HG03469 (cell line): ENCODE measurements around the gene PARD3B.

ENCODE experiments used
- ATAC-seq: cut with Tn5 transposase; IDR thresholded peaks from one replicate; pipeline ENCODE4 v1.9.1; 2021; ENCODE audit warnings: mild to moderate bottlenecking, moderate library complexity, moderate number of reproducible peaks; ENCODE audit not compliant: unreplicated experiment

Gene PARD3B

DNA sequence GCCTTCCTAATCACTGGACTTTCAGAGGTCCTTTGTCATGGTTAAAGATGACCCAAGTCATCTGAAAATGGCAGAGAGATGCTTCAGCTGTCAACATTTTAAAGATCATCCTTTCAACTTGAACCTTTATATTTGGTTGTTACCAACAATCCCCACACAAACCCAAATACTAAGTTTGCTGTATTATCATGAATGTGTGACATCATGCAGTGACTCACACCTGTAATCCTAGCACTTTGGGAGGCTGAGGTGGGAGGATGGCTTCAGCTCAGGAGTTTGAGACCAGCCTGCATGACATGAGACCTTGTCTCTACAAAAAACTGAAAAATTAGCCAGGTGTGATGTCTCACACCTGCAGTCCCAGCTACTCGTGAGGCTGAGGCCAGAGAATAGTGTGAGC is 1081.8 kb downstream of the PARD3B start:
- ATAC-seq, result no peak

DNA sequence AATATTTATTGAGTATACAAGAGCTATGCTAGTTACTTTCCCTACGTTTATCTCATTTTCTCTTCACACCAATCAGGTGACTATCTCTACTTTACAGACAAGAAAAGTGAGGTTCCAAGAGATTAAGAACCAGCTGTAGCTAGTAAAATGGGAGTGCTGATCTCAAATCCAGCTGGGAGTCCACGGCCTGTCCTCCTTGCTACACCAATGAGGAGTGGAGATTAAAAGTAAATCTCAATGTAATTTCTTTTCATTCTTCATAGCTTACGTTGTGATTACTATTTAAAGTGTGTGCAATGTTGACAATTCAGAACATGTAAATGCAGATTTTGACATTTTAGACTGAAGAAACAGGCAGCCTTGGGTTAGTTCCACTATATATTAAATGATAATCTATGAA is 1083.1 kb downstream of the PARD3B start:
- no peak for ATAC-seq

DNA sequence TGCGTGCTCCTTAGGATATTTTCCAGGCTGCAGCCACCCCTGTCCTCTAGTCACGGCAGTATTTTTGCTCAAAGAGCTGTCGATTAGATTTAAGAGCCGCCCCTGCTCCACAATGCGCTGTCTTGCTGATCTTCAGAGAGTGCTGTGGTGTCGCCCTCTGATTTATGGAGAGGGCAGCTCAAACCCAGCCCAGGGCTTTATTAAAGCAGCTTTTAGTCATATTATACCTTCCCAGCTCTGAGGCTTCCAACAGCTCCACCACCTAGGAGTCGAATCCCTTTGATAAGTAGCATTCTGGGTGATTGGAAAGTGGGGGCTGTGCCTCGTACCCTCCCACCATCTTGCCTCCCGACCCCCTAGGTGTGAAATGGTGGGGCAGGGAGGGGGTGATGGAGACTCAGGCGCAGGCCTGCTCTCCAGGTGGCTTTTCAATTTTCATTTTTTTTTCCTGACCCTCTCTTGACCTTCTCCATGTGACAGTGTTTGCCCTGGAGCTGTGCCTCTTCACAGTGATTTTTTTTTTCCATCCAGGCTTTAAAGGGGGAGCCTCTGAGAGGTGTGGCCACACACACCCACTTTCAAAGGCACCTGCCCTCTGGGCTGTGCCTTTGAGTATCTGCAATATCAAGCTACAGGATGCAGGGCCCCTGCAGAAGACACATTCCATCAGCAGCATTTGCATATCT is 1084.0 kb downstream of the PARD3B start:
- ATAC-seq, result no peak

DNA sequence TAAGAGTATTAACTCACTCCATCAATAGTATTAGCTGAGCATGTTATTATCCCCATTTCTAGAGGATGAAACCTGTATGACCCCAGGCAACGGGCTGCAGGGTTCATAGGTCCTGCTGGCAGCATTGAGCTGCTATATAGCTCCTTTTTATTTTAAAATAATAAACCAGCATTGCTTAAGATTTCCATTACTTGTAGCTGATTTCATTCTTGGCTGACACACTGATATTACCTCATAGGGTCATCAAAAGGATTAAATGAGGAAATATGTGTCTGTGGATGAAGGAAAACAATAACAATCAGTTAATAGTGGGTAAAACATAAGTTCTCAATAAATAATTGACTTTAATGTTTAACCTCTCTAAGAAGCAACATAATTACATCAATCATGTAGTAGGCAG is 1088.7 kb downstream of the PARD3B start:
- ATAC-seq, result no peak

DNA sequence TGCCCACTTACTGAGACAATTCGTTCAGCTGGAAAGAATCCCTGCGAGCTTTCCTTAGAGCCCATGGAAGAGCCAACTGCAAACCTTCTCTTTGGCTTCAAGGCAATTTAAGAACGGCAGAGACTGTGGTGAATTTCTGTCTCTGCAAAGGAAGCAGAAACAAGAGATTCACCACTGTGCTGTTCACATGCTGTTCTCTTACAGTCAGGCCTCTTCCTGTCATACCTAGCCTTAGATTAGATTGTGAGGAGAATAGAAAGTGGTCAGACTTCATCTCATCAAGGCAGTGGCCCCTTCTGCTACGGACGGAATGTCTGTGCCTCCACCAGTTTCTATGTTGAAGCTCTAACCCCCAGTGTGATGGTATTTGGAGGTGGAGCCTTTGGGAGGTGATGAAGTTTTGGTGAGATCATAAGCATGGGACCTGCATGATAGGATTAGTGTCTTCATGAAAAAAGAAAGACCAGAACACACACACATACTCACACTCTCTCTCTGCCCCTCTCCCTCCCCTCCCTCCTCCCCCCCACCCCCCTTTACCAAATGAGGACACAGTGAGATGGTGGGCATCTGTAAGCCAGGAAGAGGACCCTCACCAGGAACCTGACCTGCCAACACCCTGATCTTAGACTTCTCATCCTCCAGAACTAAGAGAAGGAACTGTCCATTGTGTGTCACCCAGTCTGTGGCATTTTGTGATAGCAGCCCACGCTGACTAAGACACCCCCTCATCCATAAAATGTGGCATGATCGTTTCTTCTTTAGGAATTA is 1091.5 kb downstream of the PARD3B start:
- no peak for ATAC-seq

DNA sequence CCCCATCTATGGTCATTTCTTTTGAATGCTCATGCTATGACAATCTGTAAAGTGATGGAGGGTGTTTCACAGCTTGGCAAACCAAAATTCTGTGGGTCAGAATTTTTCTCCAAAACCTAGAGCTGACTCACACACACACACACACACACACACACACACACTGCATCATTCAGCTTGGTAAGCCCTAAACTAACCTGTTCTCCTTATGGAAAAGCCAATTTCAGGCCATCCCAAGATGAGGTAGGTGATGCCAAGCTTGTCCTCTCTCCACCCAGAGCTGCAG is 1092.0 kb downstream of the PARD3B start:
- ATAC-seq, result no peak

DNA sequence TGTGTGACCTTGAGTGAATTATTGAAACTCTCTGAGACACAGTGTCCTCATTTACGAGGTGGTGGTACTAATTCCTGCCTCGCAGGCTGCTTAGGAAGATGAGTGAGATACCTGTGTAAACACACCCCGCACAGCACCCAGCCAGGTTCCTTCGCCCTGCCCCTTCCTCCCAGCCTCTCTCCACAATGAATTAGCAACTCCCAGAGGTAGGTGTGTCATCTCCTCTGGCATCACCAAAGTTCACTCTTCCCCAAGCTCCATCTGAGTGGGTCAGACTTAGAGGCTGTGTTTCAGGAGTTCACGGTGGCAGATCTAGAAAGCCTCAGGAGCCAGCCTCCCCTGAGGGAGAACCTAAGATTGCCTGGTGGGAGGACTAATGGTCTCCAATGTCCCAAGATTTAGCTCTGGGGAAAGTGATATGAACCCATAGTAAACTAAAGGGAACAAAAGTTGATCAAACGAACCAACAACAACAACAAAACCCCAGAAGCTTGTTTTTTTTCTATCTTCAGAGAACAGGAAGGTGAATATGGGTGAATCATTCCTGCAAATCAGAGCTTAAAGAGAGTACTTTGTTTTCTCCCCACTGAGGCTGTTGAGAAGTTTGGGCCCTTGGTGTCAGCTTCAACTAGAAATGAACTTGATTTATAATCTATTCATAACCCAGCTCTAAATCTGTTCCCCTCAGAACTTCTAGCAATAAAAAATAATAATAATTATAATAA is 1092.7 kb downstream of the PARD3B start:
- no peak for ATAC-seq

DNA sequence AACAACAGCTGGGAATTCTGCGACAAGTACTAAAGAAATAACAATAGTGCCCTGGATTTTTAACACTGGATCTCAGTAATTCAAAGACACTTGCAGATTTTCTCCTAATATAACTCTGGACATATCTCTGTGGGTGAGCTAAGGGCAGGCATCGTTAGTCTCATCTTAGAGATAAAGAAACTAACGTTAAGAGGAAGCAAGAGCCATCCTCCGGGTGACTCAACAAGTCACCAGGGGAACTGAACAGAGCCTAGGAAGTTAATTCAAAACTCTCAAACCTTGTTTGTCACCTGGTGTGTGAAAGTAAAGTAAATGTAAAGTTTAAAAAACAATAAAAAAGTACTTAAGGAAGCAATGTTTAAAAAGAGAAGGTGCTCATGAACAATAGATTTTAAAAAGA is 1095.4 kb downstream of the PARD3B start:
- ATAC-seq, result peak; percentile 47

DNA sequence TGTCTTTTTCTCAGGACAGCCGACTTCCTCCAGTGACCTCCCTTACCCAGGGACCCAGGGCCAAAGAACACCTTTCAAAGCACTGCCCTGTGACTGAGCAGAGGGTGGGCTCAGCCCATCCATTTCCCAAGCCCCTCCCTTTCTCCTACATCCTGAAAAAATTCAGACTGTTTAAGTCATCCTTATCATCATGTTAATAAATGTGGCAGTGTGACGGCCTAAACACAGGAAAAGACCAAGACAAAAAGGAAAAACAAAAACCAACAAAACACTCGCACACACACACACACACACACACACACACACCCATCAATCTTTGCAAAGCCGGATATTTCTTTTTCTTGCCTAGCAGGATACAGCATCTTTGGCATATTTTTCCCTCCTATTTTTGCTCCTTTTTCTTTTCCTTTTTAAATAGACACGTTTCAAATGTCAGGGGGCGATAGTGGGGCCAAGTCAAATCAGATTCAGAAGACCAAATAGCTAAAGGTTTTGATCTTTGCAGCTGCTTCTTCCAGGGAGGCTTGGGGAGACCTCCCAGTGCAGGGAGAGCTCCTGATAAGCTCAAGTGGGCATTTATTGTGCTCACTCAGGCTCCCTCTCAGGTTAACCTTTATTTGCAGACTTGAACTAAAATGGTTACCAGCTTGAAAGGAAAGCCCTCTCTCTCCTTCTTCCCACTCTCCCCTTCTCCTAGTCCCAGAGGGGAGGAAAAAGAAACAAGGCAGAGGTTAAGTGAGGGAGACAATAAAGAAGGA is 1097.5 kb downstream of the PARD3B start:
- no peak for ATAC-seq

DNA sequence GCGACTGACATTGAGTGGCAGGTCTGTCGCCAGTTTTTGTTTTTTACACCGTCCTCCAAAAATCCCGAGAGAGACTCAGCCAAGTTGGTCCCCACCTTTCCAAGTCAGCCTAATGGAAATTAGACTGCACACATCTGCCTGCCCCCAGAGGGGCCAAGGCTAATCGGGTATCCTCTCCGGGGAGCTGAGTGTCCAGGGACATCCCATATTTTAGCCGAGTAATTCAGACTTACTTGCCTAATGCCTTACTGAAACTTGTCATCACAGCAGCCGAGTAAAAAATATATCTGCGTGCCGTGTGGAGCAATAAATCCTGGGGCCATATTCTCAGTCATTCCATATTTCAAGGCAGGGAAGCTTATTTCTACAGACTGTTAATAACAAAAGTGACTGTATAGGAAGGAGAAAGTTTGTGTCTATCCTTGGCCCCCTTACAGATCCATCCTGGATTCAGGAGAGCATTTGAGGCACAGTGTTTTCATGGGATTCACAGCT is 1098.2 kb downstream of the PARD3B start:
- ATAC-seq, result no peak

DNA sequence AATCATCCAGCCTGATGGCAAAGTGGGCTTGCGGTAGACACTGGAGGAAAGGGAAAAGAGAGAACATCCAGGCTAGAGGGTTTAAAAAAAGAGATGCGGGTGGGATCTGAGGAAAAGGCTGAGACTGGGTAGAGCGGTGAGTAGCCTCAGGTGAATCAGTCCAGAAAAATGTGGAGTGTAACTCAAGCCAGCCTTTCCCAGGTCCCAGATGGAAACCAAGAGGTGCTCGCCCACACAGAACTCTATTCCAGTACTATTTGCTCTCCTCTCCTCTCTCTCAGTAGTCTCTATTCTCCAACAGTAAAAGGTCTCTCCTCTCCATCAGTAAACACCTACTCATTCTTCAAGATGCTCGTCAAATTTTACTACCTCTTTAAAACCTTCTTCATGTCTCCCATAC is 1098.7 kb downstream of the PARD3B start:
- ATAC-seq, result no peak

DNA sequence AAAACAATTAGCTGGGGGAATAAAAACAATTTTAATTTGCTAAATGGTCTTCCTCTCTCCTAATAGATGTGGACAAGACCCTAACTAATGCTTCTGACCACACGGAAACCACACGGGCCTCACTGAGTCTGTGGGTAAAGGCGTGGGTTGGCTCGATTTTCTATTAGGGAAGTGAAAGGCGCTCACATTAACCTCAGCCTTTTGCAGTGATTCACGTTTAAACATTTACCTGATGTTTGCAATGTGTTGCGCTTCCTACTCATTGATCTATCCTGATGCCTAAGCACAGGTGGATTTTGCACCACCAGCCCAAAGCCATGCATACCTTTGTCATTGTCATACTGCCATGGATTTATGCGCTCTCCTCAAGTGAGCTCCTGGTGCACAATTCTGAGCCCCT is 1101.4 kb downstream of the PARD3B start:
- peak; percentile 96 for ATAC-seq

DNA sequence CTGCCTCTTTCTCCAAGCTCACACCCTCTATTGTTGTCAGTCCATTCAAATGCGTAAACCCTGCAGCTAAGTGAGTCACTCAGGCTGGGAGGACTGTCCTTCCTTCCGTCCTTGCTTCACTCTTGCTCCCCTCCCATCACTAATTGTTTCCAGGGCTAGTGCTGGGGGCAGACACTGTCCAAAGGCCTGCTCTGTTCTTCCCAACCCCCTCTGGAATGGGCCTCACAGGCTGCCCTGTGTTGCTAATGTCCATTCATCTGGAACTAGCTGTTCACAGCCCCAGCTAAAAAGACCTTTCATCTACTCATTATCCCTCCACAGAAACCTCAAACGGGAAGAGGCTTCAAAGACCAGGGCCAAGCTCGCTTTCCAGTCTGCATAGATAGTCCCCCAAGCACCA is 1105.2 kb downstream of the PARD3B start:
- no peak for ATAC-seq

DNA sequence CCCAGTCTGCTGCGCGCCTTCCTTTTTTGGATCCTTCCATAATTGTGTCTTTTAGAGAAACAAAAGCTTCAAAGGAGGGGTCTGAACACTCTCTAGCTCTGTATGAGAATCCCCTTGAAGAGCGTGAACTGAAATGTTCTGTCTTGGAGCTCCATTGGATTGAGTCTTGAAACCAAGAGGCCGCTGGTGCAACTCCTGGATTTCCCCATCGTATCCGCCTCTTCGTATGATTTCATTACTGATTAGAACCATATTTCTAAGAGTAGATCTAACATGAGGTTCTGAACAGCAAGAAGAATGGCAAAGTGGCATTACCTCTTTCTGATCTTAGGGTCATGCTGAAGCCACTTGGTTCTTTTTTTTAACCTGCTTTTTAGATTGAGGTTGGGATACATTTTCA is 1105.7 kb downstream of the PARD3B start:
- ATAC-seq, result no peak

DNA sequence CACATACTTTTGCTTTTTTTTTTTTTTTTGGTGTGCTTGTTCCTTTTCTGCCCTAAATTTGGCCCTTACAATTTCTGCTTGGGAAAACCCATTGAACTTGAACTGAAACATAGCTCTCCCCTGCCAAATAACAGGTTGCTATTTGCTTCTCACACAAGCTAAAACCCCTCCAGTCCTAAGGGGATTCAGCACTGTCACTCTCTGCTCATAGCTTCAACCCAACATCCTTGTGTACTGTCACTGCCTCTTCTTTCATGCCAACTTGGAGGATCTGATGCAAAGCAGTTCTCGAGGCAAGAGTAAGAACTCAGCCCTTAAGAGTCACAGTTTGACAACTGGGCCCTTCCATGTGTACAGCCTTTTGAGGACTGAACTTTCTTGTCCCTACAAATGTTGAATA is 1106.4 kb downstream of the PARD3B start:
- ATAC-seq, result no peak

DNA sequence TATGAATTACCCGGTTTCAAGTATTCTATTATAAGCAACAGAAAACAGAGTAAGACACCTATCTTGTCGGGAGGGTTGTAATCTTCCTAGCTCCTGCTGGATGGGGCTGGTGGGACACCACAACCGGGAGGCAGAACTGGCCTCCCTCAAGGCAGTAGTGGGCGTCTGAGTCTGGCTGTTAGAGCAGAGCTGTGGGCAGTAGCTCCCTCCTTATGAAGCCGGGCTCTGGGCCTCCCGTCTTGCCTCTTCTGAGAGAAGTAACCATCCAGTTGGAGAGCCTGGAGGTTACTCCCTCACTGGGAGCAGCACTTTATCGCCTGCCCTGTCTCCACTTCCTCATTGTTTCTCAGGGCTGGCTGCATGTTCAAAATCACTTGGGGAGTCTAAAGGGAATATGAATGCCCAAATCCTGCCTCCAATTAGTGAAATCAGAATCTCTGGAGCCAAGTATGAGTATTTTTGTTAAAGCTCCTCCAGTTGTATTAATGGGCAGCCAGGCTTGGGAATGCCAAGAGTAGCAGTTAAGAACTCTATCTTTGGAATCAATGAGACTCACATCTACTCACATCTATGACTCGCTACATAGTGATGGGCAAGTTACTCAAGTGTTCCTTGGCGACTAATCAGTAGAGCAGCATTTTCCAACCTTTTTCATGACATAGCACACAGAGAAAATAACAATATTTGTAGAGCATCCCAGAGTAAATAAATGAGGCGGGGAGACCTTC is 1109.8 kb downstream of the PARD3B start:
- ATAC-seq, result no peak

DNA sequence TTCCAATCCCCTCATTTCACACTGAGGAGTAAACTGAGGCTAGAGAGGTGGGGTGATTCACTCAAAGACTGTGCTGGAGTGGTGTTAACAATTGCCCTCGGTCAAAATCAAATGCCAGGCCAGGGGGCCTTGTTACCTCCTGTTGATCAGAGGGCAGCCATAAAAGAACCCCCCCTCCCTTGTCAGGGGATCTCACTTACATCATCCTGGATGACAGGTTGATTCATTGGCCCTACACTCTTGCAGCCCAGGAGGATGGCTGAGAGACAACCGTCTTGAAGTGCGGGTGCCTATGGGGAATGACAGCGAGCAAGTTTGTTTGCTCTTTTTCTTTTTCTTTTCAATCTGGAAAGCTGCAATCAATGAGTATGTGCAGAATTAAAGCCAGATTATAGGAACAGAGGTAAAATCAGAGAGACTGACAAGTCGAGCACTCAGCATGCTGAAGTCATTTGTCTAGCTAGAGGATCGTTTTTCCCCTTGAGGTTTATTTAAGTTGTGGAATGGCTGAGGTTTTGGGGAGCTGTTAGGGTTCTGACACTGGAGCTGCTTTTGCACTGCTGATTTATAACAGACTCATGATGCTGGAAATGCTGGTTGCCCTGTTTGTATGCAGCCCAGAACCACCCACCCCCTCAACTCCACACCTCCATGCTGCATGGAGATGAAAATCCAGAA is 1110.6 kb downstream of the PARD3B start:
- no peak for ATAC-seq

DNA sequence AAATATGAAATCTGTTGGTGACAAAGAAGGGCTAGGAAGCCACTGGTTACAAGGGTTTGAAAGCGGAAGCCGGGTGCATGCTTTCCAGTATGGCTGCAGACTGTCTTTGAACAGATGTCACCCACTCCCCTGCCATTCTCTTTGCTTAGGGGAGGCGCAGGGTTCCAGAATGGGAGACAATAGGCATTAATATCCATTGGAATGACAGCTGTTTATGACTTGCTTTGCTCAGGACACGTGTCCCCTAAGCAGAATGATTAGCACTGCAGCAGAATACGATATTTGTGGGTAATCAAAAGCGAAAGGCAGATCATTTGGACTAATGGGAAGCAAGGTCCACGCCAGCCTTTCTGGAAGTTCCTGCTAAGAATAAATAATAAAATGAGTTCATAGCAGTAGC is 1111.2 kb downstream of the PARD3B start:
- ATAC-seq, result no peak

DNA sequence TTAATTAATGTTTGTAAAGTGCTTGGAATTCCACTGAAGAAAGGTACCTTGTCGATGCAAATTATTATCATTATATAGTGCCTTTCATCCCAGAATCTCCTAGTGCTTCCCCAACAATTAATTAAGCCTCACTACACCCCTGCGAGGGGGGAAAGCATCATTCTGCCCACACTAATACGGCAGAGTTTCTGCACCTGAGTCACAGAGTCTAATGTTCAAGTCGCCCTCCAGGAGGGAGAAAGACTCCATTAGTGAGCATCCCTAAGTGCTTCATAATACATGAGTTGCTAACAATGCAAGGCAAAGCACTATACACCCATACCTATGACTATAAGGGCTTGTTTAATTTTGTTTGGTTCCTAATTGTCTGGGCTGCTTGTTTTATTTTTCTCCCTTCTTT is 1111.7 kb downstream of the PARD3B start:
- no peak for ATAC-seq

DNA sequence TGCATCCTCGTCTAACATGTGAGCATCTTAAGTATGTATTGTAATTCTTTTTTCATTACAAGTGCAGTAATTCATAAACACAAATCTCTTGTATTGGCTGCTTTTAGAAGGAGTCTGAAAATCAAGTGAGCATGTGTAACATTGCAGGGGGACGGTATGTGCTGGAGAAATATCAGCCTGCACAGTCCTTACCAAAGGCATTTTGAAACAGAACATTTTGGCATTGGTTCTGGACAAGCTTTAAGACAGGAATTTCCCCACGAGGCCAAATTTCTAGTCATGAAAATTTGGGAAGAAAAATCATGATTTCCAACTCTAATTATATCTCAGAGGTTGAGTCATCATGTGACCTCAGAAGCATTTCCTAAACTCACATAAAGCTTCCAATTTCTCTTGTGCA is 1112.3 kb downstream of the PARD3B start:
- no peak for ATAC-seq
